Measurements from ENCODE around the gene LEF1.

Gene LEF1

GRCh38 chr4:108146819-108147218, 21.9 kb downstream of the LEF1 start:
- no peak overlapping the region for H3K4me3 ChIP-seq (ENCODE audit: control insufficient read depth, low read depth, low read length)
- no peak for TF ChIP-seq CTCF (IDR thresholded peaks at IDR 0.05; ENCODE audit: control insufficient read depth, insufficient read depth, low read depth, low read length, missing control alignments)

DNA sequence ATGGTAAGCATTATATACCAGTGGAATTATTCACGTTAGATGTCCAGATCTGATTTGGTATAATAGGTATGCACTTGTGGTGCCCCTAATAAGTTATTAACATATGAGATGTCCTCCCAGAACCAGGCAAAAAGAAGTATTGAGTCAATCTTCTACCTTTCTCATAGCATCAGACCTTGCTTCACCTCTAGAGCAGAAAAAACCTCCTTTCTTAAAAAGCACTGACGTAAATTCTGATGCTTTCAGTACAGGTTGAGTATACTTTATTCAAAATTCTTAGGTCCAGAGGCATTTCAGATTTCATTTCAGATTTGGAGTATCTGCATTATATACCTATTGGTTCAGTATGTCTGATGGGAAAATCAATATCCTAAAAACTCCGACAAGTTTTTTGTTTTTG, 22.4 kb downstream of the LEF1 start:
- no peak for TF ChIP-seq CTCF (IDR thresholded peaks at IDR 0.05; ENCODE audit: control insufficient read depth, insufficient read depth, low read depth, low read length, missing control alignments)
- DNase-seq (ENCODE audit: low read depth): no peak
- H3K4me3 ChIP-seq (ENCODE audit: control insufficient read depth, low read depth, low read length): no peak overlapping the region

More at GRCh38 chr4:108146819-108147218, 21.9 kb downstream of the LEF1 start:
- no peak for DNase-seq (ENCODE audit: low read depth)

- no peak overlapping the region for H3K4me3 ChIP-seq (ENCODE audit: control insufficient read depth, low read depth, low read length)
- no peak for DNase-seq (ENCODE audit: low read depth)
- no peak for TF ChIP-seq CTCF (IDR thresholded peaks at IDR 0.05; ENCODE audit: control insufficient read depth, insufficient read depth, low read depth, low read length, missing control alignments)
Observed at GRCh38 chr4:108144451-108144850, 24.3 kb downstream of the LEF1 start.

- TF ChIP-seq CTCF (IDR thresholded peaks at IDR 0.05; ENCODE audit: control insufficient read depth, insufficient read depth, low read depth, low read length, missing control alignments): no peak
- H3K4me3 ChIP-seq (ENCODE audit: control insufficient read depth, low read depth, low read length): no peak overlapping the region
- no peak for DNase-seq (ENCODE audit: low read depth)
Observed at GRCh38 chr4:108143515-108143914, 25.2 kb downstream of the LEF1 start.

DNA sequence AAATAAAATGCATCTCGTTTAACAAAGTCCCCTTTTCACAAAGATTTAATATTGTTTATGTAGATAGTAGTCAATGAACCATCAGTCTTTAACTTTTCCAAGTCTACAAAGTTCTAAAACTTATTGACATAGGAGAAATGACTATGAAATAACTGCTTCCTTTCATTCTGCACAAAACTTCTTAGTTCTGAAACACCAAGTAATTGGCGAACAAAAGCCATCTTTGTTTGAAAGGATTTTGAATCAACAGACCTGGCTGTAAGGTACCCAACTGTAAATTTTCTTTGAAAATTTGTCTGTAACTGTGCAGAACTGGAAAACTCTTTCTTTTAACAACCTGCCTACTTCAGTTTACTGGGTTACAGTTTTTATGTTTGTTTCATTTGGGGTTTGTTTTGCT, 25.9 kb downstream of the LEF1 start:
- TF ChIP-seq CTCF (IDR thresholded peaks at IDR 0.05; ENCODE audit: control insufficient read depth, insufficient read depth, low read depth, low read length, missing control alignments): no peak
- DNase-seq (ENCODE audit: low read depth): no peak
- no peak overlapping the region for H3K4me3 ChIP-seq (ENCODE audit: control insufficient read depth, low read depth, low read length)

- H3K4me3 ChIP-seq (ENCODE audit: control insufficient read depth, low read depth, low read length): no peak overlapping the region
- no peak for DNase-seq (ENCODE audit: low read depth)
- no peak for TF ChIP-seq CTCF (IDR thresholded peaks at IDR 0.05; ENCODE audit: control insufficient read depth, insufficient read depth, low read depth, low read length, missing control alignments)
Observed at GRCh38 chr4:108141213-108141950, 27.4 kb downstream of the LEF1 start.
